Stimulated activated CD8-positive, alpha-beta memory T cell treated with anti-CD3 and anti-CD28 coated beads, Interleukin-15, amount 100 ng/mL, for 4 hours (primary cell): ENCODE data around the gene OR10G3.
"Not testable (repeated sequence)": the region's sequence is repeated elsewhere in the genome, so short reads cannot be mapped to it uniquely, and the experiment has no call there.

Experiments used
- DNase-seq, 2 donors: peaks; one replicate each; pipeline ENCODE4 v3.0.0-alpha.2; 2020; ENCODE audit warnings: low read depth in 2 of 2

Gene OR10G3, protein sequence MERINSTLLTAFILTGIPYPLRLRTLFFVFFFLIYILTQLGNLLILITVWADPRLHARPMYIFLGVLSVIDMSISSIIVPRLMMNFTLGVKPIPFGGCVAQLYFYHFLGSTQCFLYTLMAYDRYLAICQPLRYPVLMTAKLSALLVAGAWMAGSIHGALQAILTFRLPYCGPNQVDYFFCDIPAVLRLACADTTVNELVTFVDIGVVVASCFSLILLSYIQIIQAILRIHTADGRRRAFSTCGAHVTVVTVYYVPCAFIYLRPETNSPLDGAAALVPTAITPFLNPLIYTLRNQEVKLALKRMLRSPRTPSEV

DNA sequence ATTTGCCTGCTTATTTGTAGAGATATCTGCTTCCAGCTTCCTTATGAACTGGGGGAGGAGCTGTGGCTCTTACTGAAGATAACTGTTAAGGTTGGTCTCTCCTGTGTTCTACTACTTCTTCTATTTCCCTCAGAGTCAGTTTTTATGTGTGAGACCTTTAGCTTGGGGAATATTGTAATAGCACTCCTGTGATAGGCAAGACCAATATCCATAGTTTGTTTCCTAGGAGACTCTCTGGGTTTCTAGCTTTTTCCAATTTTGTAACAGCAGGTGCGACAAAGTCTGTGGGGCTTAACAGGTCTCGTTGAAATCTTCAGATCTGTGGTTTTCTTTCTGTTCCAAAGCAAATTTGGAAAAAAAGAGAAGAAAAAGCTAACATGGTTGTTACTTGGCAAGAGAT is at the start of gene OR10G3:
TSS of gene OR10G3 (minus strand) at position 101 of the 400 bp plus-strand sequence. CDS start 9,332 bp downstream, outside the sequence.
- DNase-seq = no peak

GRCh38 chr14:21626491-21627230 is 46.8 kb upstream of the OR10G3 start:
- no peak for DNase-seq

- DNase-seq = no peak
These were observed 37.7 kb upstream of the OR10G3 start for GRCh38 chr14:21617614-21618013.

DNA sequence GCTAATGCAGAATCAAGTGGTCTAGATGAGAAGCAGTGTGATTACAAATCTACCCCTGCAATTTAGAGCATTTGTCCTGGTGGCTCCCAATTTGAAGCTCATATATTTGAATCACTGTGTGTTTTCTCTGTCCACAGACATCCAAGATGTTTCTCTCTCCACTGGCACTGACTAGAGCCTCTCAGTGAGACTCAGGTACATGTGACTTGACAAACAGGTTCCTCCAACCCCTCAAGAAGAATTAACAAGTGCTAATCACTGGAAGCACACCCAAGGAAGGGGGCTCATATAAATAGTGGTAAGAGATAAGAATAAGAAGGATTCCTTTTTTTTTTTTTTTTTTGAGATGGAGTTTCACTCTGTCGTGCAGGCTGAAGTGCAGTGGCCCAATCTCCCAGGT is 34.4 kb upstream of the OR10G3 start:
- DNase-seq = no peak

- no peak for DNase-seq
These were observed 32.4 kb upstream of the OR10G3 start for GRCh38 chr14:21612324-21612723.

DNA sequence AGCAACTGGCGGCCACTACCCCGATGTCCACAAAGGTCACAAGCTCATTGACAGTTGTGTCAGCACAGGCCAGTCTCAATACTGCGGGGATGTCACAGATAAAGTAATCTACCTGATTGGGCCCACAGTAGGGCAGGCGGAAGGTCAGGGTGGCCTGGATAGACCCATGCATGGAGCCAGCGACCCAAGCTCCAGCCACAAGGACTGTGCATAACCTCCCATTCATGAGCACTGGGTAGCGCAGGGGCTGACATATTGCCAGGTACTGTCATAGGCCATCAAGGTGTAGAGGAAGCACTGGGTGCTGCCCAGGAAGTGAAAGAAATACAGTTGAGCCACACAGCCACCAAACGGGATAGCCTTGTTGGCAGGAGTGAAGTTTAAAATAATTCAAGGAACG is 22.3 kb upstream of the OR10G3 start:
- DNase-seq = not testable (repeated sequence)

- DNase-seq = no peak
These were observed 9.4 kb upstream of the OR10G3 start for GRCh38 chr14:21589317-21589716.

DNA sequence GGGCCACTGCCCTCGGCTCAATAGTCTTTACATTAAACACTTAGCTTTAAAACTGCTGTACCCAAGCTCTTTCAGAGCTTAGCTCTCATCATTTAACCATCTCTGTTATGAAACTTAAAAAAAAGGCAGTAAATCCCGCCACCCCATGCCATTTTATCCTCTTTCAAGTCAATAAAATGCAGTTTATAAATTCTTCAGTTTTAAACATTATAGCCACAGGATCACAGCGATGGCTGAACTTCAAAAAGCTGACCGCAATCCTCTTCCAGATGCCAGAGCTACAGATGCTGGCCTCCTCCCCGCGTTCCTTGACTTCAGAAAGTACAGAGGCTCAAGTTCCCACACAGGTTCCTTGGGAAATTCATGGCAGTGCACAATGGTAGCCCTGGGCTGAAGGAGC is 4.2 kb downstream of the OR10G3 start:
- no peak for DNase-seq

GRCh38 chr14:21572604-21573003 is 7.3 kb downstream of the OR10G3 start:
- no peak for DNase-seq

DNA sequence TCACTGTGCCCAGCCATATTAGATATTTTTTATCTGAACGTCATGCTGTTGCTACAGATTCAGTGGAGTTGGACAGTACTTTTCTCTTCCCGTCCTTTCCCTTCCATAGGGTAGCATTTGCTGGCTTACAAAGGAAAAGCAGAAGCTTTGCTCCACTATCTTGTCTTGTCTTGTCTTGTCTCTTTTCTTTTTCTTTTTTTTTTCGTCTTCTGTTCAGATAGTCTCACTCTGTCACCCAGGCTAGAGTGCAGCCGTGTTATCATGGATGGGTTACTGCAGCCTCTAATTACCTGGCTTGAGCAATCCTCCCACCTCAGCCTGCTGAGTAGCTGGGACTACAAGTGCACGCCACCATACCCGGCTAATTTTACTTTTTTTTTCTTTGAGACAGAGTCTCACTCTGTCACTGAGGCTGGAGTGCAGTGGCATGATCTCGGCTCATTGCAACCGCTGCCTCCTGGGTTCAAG is 21.1 kb downstream of the OR10G3 start:
- no peak for DNase-seq

DNA sequence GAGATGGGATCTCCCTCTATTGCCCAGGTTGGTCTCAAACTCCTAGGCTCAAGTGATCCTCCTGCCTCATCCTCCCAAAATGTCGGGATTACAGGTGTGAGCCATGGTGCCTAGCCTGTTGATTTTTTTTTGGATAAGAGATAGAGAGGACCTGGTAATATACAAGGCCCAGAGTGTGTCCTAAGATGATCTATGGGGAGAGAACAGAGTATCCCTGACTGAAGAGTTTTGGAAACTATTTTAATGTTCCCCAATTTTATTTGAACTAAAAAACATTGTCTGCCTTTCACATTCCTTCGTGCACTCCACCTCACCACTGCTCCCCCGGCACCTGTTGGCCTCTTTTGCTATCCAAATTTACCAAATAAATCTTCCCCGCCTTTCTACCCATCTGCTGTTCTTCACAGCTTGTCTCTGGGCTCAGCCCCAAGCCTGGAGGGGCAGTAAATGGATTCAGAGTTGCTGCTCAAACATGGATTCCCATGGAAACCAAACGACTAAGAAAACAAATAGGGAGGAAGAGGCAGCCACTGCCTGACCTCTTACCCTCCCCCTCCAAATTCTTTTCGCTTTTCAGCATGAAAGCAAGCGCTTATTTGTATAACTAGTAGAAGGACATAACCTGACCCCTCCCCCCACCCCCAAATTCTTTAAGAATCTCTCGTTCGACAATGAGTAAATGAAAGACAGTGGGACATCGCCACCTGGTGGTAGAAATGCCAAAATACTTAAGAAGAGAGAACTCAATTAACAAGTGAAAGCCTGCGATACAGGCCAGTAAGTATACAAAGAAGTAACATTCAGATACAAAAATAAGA is 22.6 kb downstream of the OR10G3 start:
- peak in 1 of 2 donors; percentile 60 for DNase-seq

DNA sequence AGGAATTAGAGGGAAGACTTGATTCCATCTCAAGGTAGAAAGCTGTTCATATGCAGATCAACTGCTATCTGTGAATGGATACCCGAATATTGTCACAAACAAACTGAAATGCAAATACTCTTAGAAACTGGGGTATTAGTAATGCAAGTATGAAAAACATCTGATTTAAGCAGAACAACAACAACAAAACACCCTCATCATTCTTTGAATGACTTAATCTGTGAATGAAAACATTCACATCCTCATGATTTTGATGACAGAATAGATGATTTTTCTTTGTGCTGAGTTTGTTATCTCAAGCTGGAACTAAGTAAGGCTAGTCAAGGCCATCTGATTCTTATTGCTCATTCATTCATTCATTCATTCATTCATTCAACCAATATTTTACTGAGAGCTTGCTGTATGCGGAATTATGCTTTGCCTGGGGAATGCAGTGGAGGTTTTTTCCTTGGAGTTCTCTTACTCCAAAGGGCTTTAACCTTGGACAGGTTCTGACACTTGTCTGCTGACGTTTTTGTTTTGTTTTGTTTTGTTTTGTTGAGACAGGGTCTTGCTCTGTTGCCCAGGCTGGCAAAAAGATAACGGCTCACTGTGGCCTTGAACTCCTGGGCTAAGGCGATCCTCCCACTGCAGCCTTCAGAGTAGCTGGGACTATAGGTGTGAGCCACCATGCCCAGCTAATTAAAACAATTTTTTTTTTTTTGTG is 23.3 kb downstream of the OR10G3 start:
- no peak for DNase-seq

GRCh38 chr14:21553266-21553665 is 26.6 kb downstream of the OR10G3 start:
- DNase-seq = no peak

DNA sequence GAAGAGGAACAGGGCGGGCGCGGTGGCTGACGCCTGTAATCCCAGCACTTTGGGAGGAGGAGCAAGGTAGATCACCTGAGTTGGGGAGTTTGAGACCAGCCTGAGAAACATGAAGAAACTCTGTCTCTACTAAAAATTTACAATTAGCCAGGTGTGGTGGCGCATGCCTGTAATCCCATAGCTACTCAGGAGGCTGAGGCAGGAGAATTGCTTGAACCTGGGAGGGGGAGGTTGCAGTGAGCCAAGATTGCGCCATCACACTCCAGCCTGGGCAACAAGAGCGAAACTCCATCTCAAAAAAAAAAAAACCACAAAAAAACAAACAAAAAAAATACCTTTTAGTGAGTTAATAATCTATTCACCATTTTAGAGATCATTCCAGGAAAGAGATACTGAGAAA is 35.3 kb downstream of the OR10G3 start:
- not testable (repeated sequence) for DNase-seq

GRCh38 chr14:21543963-21544362 is 35.9 kb downstream of the OR10G3 start:
- DNase-seq = no peak

- DNase-seq = no peak
These were observed 36.3 kb downstream of the OR10G3 start for GRCh38 chr14:21543521-21543960.

DNA sequence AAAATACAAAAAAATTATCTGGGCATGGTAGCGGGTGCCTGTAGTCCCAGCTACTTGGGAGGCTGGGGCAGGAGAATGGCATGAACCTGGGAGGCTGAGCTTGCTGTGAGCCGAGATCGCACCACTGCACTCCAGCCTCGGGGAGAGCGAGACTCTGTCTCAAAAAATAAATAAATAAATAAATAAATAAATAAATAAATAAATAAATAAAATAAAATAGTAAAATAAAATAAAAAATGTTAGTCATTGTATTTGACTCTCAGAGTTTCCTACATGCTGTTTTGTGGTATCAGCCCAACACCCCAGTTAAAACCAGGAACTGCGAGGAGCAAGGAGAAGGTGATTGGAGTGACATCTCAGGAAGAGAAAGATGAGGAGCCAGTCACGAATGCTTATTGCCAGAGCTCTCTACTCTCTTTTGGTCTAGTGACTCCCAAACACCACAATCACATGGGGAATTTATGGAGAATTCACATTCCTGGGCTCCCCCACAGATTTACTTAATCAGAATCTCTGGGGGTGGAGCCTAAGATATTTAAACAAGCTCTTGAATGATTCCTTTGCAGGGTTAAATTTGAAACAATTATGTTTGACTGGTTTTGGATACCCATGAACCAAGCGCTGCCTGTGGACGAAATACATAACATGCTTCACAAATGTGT is 38.3 kb downstream of the OR10G3 start:
- no peak for DNase-seq

DNA sequence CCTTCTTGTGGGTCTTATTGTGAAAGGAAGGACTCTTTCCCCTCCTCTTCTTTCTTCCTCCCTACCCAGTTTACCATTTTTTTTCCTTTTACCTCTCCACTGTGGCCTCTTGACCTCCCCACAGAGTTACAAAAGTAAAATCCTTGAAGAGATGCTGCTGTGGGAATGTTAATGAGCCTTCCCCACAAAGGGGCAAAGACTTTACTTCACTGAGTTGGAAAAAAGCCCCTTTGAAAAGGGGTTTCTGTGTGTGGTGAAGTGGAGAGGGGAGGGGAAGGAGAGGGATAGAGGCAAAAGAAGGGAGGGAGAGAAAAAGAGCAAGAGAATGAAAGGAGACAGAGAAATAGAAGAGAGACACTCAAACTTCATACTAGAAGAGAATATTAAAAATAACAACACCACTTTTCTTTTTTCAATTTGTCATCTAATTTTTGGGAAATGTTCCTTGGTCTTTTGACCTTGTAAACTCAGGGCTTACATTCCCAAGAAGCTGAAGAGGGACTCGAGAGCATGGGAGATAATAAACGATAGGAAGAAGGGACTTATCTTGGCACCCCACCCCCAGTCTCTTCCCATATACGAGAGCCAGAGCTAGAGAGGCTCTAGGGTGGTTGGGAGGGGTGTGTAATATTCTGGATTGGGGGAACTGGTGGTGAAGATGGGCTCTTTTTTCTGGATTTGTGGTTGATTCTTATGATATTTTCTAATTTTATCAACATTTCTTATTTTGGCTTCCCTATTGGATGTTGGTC is 40.5 kb downstream of the OR10G3 start:
- DNase-seq = no peak

GRCh38 chr14:21537090-21537424 is 42.8 kb downstream of the OR10G3 start:
- DNase-seq = no peak

- DNase-seq = no peak
These were observed 43.3 kb downstream of the OR10G3 start for GRCh38 chr14:21536418-21537089.
